HG02623 (cell line): ENCODE data around the gene FDX1.

Experiments used
- ATAC-seq: cut with Tn5 transposase; IDR thresholded peaks from one replicate; pipeline ENCODE4 v1.9.1; 2021; ENCODE audit warnings: moderate library complexity; ENCODE audit not compliant: unreplicated experiment

The FDX1 gene

GRCh38 chr11:110431051-110431672 lies 1.4 kb downstream of the FDX1 start:
- ATAC-seq: no peak

DNA sequence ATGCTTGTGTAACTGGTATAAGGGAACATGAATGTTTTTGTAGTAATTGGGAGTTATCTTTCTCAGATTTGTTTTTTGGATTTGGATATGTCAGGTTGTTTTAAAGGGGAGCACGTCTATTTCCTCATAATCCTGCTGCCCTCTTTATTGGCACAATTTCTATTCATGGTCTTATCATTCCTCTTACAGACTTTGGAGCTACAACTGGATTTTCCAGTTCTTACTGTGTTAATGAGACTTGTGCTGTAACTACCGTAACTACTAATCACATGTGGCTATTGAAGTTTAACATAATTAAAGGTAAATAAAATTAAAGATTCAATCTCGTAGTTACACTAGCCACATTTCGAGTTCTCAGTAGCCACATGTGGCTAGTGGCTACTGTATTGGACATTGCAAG lies 1.9 kb downstream of the FDX1 start:
- no peak for ATAC-seq

GRCh38 chr11:110432713-110433392 lies 3.1 kb downstream of the FDX1 start:
- ATAC-seq: no peak

DNA sequence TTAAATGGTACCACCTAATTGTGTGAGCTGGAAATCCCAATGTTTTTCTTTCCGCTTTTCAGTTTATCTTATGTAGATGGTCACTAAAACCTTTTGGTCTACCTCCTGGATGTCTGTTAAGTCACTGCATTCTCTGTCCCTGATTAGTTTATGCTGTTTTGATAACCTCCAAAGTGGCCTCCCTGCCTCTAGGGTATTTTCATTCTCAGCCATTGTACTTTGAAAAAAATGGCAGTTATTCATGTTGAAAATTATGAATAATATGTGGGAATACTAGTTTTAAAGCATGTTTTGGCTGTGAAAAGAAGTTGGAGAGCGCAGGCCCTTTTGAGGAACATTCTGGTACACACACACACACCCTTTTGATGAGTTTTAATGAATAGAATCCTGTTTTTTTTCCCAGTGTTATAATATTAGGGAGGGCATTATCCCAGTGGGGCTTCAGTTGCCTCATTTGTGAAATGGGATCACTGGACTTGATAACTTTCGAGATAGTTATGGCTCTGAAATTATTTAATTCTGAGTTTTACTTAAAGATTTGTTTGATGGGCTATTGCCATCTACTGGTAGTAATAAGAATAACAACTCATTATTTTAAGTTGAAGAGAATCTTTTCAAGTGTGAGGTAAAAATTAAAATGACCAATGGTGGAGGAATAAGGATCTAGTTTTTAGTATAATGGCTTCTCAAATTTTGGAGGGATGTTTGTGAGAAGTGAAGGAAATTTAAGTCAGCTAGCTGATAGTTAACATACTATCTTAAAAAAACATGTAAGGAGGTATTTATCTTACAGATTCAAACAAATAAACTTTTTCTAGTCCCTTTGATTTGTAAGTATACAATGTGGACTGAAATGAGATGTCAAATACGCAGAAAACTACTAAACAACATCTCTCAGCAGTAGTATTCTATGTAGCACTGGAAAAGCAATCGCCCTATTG lies 3.9 kb downstream of the FDX1 start:
- no peak for ATAC-seq

DNA sequence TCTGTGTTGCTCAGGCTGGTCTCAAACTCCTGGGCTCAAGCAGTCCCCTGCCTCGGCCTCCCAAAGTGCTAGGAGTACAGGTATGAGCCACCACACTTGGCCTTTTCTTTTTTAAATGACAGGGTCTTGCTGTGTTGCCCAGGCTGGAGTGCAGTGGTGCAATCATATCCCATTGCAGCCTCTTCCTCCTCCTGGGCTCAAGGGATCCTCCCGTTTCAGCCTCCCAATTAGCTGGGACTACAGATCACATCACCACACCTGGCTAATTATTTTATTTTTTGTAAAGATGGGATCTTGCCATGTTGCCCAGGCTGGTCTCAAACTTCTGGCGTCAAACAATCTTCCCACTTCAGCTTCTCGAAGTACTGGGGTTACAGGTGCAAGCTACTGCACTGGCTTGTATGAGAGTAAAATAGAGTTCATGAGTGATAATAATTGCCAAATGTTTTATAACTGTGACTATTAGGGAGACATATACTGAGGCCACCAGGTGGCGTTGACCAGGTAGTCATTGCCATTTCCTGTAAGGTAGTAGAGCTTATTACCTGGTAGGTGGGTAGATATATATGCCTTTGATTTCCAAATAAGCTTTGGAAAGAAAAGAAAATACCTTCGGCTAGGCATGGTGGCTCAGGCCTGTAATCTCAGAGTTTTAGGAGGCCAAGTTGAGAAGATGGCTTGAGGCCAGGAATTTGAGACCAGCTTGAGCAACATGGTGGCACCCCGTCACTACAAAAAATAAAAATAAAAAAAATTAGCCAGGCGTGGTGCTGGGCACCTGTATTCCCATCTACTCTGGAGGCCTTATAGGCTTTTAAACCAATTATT lies 5.4 kb downstream of the FDX1 start:
- no peak for ATAC-seq

- ATAC-seq: peak; percentile 46
These were observed 6.3 kb downstream of the FDX1 start for GRCh38 chr11:110435780-110436717.

GRCh38 chr11:110438017-110438416 lies 8.3 kb downstream of the FDX1 start:
- ATAC-seq: no peak

DNA sequence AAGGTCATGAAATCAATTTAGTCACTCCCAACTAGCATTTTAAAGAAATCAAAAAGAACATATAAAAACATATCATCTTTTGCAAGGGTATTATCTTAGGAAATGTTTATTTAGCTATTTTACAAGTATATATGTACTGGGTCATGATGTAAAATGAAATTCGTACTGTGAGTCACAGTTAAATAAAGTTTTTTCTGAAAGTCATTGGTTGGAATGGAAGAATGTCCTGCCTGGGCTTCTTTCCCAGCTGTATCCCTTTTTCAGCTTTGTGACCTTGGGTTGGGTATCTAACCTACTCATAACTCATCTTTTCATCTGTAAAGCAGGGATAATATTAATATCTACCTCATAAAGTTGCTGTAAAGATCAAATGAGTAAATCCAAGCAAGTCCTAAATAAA lies 15.7 kb downstream of the FDX1 start:
- no peak for ATAC-seq

DNA sequence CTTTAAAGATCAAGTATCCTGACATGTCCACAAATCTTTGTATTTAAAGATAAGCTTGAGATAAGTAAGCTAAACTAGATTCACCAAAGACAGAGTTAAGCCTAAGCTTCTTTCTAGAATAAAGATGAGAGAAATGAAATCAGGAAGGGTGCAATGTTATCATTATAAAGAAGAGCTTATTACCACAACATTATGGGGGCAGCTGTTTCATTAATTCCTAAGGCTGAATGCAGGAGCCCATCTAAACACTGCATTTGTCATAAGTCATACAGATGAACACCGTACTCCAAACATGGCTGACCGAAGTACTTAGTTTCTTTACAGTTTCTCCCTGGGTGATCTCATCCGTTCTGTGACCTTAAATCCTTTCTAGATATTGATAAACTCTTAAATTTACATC lies 16.3 kb downstream of the FDX1 start:
- ATAC-seq: no peak

GRCh38 chr11:110446594-110446993 lies 16.8 kb downstream of the FDX1 start:
- ATAC-seq: no peak

GRCh38 chr11:110447343-110447742 lies 17.6 kb downstream of the FDX1 start:
- no peak for ATAC-seq

DNA sequence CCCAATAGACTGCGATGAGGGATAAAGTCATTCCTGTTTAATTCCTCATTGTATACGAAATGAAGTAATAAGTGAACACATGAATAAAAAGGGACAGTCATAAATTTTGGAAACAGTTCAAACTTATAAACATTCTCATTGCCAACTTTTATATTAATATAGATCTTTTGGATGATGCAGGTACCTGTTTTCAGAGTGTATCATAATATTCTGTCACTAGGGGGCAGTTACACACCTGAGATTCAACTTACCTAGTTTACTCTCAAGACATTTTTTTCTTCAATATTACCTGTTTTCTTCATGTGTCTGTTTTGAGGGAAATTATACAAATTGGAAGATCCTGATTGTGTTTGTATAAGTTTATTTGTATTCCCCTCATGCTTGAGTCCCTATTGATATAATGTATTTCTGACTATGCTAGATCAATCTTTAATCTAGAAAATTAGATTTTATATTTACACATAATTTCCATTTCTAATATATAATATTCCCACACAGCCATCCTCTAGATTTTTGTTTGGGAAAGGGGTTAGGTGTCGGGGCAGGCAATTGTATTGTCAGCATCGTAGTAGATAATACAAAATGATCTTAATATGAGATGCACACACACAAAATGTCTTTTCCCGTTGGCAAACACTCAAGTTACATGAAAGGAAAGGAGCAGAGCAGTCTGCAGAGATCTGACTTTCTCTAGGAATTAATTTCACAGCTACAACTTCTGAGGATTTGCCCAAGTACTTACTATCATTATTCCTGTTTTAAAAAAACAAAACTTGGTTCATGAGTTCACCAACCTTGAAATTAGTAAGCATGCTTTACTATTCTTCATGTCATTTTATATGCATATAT lies 18.4 kb downstream of the FDX1 start:
- ATAC-seq: no peak

DNA sequence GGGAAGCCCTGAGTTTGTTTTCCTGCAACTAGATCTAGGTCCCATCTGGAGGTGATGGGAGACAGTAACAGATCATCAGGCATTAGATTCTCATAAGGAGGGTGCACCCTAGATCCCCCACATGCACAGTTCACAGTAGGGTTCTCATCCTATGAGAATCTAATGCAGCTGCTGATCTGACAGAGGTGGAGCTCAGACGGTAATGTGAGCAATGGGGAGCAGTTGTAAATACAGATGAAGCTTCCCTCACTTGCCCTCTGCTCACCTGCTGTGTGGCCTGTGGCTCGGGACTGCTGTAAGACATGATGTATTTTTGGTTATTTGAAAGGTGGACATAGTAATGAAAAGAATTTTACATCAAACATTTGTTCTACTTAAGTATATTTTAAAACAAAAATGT lies 20.5 kb downstream of the FDX1 start:
- ATAC-seq: no peak

- no peak for ATAC-seq
These were observed 23.0 kb downstream of the FDX1 start for GRCh38 chr11:110452720-110453119.

GRCh38 chr11:110453684-110454354 lies 24.1 kb downstream of the FDX1 start:
- ATAC-seq: peak; percentile 83

- no peak for ATAC-seq
These were observed 24.9 kb downstream of the FDX1 start for GRCh38 chr11:110454609-110455008.

- ATAC-seq: no peak
These were observed 26.0 kb downstream of the FDX1 start for GRCh38 chr11:110455718-110456117.

GRCh38 chr11:110463153-110463552 lies 33.4 kb downstream of the FDX1 start:
- ATAC-seq: no peak
